Aorta (tissue), 5 donors: ENCODE measurements around the gene ZSWIM4. TPM values are rescaled to one million over a fixed set of nuclear protein-coding genes. Genes with fewer than 3 reads are reported as not detected.
"Not testable (repeated sequence)": the region's sequence is repeated elsewhere in the genome, so short reads cannot be mapped to it uniquely, and the experiment has no call there.

Source experiments
- ATAC-seq: fragments of 200-7000 bp; cut with Tn5 transposase; one replicate; pipeline ENCODE4 v1.9.1; 2022; ENCODE audit warnings: moderate library complexity; ENCODE audit not compliant: low FRiP score
- DNase-seq, 2 donors: peaks; one replicate each; pipeline ENCODE4 v3.0.0-alpha.2; 2020
- H3K27ac ChIP-seq, 2 donors: one replicate each; pipeline ENCODE4 v1.5.1; 2013; ENCODE audit warnings: low read length in 2 of 2, mild to moderate bottlenecking in 2 of 2, moderate library complexity in 2 of 2, control low read depth in 1 of 2, inconsistent platforms in 1 of 2, low read depth in 1 of 2
- H3K27me3 ChIP-seq, 2 donors: one replicate each; pipeline ENCODE4 v1.6.1; 2013; ENCODE audit warnings: control low read depth in 1 of 2, low read length in 1 of 2, mild to moderate bottlenecking in 1 of 2, moderate library complexity in 1 of 2; ENCODE audit not compliant: insufficient read depth in 2 of 2, control insufficient read depth in 1 of 2
- H3K36me3 ChIP-seq, 2 donors: one replicate each; pipeline ENCODE4 v1.6.1; 2013; ENCODE audit warnings: control low read depth in 1 of 2, low read length in 1 of 2, mild to moderate bottlenecking in 1 of 2; ENCODE audit not compliant: insufficient read depth in 2 of 2, control insufficient read depth in 1 of 2
- H3K4me1 ChIP-seq, 2 donors: one replicate each; pipeline ENCODE4 v1.6.1; 2013; ENCODE audit warnings: low read length in 2 of 2, control low read depth in 1 of 2, mild to moderate bottlenecking in 1 of 2, moderate library complexity in 1 of 2; ENCODE audit not compliant: insufficient read depth in 2 of 2, control insufficient read depth in 1 of 2
- H3K4me3 ChIP-seq, 2 donors: one replicate each; pipeline ENCODE4 v1.5.1; 2013; ENCODE audit warnings: low read length in 2 of 2, control low read depth in 1 of 2, mild to moderate bottlenecking in 1 of 2
- H3K9me3 ChIP-seq: one replicate; pipeline ENCODE4 v1.6.1; 2013; ENCODE audit warnings: mild to moderate bottlenecking, low read length; ENCODE audit not compliant: control insufficient read depth
- WGBS, 2 donors: extraction: QIAGEN DNeasy Blood & Tissue Kit; methylation state at CpG; one replicate each; pipeline ENCODE4 v1.1.7; 2013; 5-methylcytosine and 5-hydroxymethylcytosine counted together
- intact Hi-C, 2 donors: fragments of 100-400 bp; cut with DNase I; formaldehyde crosslinking; loops; one replicate each; pipeline versions ENCODE4 v1.14.2 to v1.15.0; 2022
- polyA plus RNA-seq, 2 donors: library from polyadenylated mRNA; stranded (reverse); fragments of 200-250 nt; gene quantifications; one replicate each; pipeline ENCODE4 v1.2.3, GENCODE V29; 2013
- total RNA-seq, 2 donors: library from RNA; stranded (reverse); fragmentation: NEBNext Ultra II Directional; extraction: Animal tissue kit (Norgen Biotek cat#: 25700); gene quantifications; one replicate each; pipeline ENCODE4 v1.2.1, GENCODE V29; 2021
- donor health status: healthy with polysubstance abuse.
- donor health status: Bipolar disorder and iron deficiency.
- donor health status: DM: no; HTN: no; CAD: no.
- donor health status: DM: no; HTN: no; CAD: no.
- donor health status: DM: yes; HTN: yes; CAD: no.

ZSWIM4 gene
- total and polyA plus RNA-seq, 4 donors, result 2.5 to 12.1 (median 7.1) TPM

DNA sequence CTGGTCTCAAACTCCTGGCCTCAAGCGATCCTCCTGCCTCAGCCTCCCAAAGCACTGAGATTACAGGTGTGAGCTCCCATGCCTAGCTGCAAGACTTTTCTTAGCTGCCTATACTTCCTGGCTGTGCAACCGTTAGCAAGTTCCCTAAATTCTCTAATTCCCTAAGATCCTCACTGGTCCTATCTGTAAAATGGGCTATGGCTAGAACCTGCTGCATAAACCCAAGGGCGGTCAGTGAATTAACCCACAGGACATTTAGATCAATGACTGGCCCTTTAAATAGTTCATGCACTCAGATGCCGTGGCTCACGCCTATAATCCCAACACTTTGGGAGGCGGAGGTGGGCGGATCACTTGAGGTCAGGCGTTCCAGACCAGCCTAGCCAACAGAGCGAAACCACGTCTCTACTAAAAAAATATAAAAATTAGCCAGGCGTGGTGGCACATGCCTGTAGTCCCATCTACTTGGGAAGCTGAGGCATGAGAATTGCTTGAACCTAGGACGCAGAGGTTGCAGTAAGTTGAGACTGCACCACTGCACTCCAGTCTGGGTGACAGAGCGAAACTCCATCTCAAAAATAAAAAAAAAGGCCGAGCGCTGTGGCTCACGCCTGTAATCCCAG lies 25.1 kb upstream of the ZSWIM4 start:
- intact Hi-C loops, result loop anchor here in 1 of 2 donors (10.0 kb wide), 1 partner anchor 305 kb away; the partner anchor contains the start of gene MISP3
- no peak overlapping the region for H3K27ac ChIP-seq
- no peak for ATAC-seq
- no peak overlapping the region for H3K4me3 ChIP-seq
- DNase-seq, result no peak
- 86% methylated on average over 16 of the region's 16 CpGs for WGBS, 2 donors
- H3K4me1 ChIP-seq, result no peaks in the 10 kb centered on the region
- H3K36me3 ChIP-seq, result no peaks in the 10 kb centered on the region
- H3K27me3 ChIP-seq, result no peaks in the 10 kb centered on the region
- no peaks in the 10 kb centered on the region for H3K9me3 ChIP-seq

DNA sequence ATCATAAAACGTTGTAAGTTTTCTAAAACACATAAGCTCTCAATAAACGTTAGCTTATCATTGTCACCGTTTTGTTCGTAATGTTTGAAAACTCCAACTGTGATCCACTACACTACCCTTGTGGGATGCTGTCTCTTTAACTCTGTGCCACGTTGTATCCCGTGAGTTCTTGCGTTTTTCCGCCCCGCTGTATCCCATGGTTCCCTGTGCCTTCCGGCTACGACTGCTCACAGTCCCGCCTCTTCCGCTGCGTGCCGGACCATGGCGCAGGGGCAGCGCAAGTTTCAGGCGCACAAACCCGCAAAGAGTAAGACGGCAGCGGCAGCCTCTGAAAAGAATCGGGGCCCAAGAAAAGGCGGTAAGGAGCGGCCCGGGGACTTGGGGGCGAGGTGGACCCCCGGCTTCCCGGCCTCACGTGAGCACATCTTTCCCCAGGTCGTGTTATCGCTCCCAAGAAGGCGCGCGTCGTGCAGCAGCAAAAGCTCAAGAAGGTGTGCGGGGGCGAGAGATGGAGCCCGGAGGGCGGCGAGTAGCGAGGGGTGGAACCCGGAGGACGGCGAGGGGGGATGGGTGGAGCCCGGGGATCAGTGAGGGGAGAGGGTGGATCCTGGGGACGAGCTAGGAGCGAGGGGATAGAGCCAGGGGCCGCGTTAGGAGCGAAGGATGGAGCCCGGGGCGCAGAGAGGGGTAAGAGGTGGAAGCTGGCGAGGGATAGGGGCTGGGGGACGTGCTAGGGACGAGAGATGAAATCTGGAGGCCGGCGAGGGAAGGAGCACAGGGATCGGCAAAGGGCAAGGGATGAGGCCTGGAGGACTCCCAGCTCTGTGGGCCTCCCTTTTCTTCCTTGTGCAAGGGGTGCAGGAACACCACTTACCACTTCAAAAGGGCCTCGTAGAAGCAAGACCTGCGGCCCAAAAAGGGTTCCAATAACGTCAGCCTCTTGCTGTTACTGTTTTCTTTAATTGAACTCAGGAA lies 20.7 kb upstream of the ZSWIM4 start, which contains the start of gene C19orf53:
C19orf53 (plus strand) TSS at position 240 of the 975 bp plus-strand sequence; CDS start at position 262, 22 bp downstream.
- WGBS, 2 donors, result 1% methylated on average over 60 to 61 of the region's 61 CpGs
- DNase-seq (peak; percentile 95 to 96), ATAC-seq (peak; percentile 95)
- intact Hi-C loops, result loop anchor here in 1 of 2 donors (10.0 kb wide), 1 partner anchor 300 kb away; the partner anchor contains the start of gene MISP3
- Histone ChIP-seq H3K36me3 (peaks cover 0 to 5% of the 10 kb centered on the region in 2 donors), H3K4me1 (no peaks in the 10 kb centered on the region), H3K27me3 (no peaks in the 10 kb centered on the region), H3K27ac (peak within 1 kb of the TSS; percentile 54 to 95), H3K9me3 (no peaks in the 10 kb centered on the region), H3K4me3 (peak within 1 kb of the TSS; percentile 70 to 77)

DNA sequence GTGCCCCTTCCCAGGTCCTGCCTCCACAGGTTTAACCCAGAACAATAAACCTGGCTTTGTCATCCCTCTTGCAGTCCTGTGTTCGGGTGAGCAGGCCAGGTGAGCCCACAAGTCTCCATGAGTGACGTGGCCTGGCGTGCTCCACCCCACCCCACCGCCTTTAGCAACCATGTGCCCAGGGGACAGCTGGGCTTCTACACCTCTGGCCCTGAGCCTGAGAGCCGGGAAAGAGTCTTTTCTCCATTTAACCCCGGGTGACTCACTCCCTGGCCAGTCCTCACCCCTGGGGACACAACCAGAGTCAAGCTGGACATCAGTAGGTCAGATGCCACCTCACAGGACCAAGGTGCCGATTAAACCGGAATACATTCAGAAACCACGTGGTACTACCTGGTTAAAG lies 16.8 kb upstream of the ZSWIM4 start:
- ATAC-seq, result no peak

DNA sequence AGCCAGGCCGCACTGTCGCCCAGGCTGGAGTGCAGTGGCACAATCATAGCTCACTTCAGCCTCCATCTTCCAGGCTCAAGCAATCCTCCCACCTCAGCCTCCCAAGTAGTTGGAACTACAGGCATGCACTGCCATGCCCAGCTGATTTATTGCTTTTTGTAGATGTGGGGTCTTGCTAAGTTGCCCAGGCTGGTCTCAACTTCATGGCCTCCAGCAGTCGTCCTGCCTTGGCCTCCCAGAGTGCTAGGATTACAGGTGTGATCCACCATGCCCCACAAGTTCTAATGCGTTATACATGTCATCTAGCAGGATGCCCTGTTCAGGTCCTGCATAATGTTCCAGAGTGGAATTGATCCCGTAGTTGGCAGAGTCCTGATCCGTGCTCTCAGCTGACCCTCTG lies 16.4 kb upstream of the ZSWIM4 start:
- no peak for ATAC-seq
- intact Hi-C loops, result loop anchor here in 1 of 2 donors (10.0 kb wide), 1 partner anchor 296 kb away; the partner anchor contains the start of gene MISP3
- no peaks in the 10 kb centered on the region for H3K27me3 ChIP-seq
- H3K27ac ChIP-seq, result no peak overlapping the region
- H3K36me3 ChIP-seq, result peaks cover 0 to 5% of the 10 kb centered on the region in 2 donors
- no peak for DNase-seq
- H3K9me3 ChIP-seq, result no peaks in the 10 kb centered on the region
- no peak overlapping the region for H3K4me3 ChIP-seq
- no peaks in the 10 kb centered on the region for H3K4me1 ChIP-seq
- WGBS, 2 donors, result 72 to 89% methylated on average over 6 of the region's 6 CpGs

More for the DNA sequence above, 16.8 kb upstream of the ZSWIM4 start:
- H3K4me3 ChIP-seq, result no peak overlapping the region
- intact Hi-C loops, result loop anchor here in 1 of 2 donors (10.0 kb wide), 1 partner anchor 296 kb away; the partner anchor contains the start of gene MISP3
- no peaks in the 10 kb centered on the region for H3K27me3 ChIP-seq
- DNase-seq, result no peak
- 70 to 78% methylated on average over 9 of the region's 9 CpGs for WGBS, 2 donors
- H3K4me1 ChIP-seq, result no peaks in the 10 kb centered on the region
- H3K9me3 ChIP-seq, result no peaks in the 10 kb centered on the region
- no peak overlapping the region for H3K27ac ChIP-seq
- H3K36me3 ChIP-seq, result peaks cover 0 to 5% of the 10 kb centered on the region in 2 donors

DNA sequence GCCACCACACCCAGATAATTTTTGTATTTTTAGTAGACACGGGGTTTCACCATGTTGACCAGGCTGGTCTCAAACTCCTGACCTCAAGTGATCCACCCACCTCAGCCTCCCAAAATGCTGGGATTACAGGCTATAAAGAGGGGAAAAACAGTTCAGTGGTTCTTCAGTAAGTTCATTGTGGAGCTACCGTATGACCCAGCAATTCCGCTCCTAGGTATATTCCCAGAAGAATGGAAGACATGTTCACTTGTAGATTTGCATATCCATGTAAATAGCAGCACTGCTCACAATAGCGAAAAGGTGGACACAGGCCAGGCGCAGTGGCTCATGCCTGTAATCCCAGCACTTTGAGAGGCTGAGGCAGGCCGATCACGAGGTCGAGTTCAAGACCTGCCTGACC lies 15.4 kb upstream of the ZSWIM4 start:
- H3K9me3 ChIP-seq, DNase-seq, ATAC-seq, H3K27ac ChIP-seq, H3K27me3 ChIP-seq, H3K4me3 ChIP-seq, H3K36me3 ChIP-seq, H3K4me1 ChIP-seq: not testable (repeated sequence)
- 91 to 95% methylated on average over 8 of the region's 8 CpGs for WGBS, 2 donors
- intact Hi-C loops, result loop anchor here in 1 of 2 donors (5.0 to 10.0 kb wide), 2 partner anchors 47 to 295 kb away; partner anchors contain the start of gene MISP3

DNA sequence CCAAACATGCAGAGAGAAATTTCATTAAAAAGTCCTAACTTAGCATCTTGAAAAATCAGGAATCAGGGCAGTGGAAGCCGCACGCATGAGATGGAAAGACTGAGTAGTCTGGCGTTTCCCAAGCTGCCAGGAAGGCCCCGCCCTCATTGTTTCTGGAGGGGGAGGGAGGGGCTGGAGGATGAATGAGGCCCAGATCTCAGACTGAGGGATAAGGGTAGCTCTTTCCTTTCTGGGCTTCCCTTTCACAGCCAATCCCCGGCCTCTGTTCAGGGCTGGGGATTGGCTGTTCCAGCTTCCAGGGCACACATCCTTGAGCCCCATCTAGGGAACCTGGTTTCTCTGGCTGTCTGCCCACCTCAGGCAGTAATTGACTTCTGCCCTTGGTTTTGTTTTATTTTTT lies 13.7 kb upstream of the ZSWIM4 start:
- no peaks in the 10 kb centered on the region for H3K9me3 ChIP-seq
- H3K27me3 ChIP-seq, result no peaks in the 10 kb centered on the region
- DNase-seq (peak; percentile 92 to 93), ATAC-seq (peak; percentile 86)
- H3K36me3 ChIP-seq, result peaks cover 0 to 5% of the 10 kb centered on the region in 2 donors
- intact Hi-C loops, result loop anchor here in 1 of 2 donors (5.0 kb wide), 1 partner anchor 49 kb away; no protein-coding TSS in a partner anchor
- H3K27ac ChIP-seq, result peak overlapping the region in 1 of 2 donors; percentile 71
- WGBS, 2 donors, result 2 to 3% methylated on average over 5 of the region's 5 CpGs
- H3K4me1 ChIP-seq, result no peaks in the 10 kb centered on the region
- no peak overlapping the region for H3K4me3 ChIP-seq

DNA sequence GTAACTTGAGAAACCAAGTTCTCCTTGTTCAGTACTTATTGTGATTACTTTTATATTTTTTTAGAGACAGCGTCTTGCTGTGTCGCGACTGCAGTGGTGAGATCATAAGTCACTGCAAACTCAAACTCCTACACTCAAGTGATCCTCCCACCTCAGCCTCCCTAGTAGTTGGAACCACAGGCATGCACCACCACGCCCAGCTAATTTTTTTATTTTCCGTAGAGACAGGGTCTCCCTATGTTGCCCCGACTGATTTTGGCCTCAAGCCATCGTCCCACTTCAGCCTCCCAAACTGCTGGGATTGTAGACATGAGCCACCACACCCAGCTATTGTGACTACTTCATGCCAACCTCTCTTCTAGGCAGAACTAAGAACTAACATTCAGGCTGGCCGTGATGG lies 12.7 kb upstream of the ZSWIM4 start:
- no peaks in the 10 kb centered on the region for H3K27me3 ChIP-seq
- intact Hi-C loops, result loop anchor here in 1 of 2 donors (5.0 kb wide), 1 partner anchor 50 kb away; no protein-coding TSS in a partner anchor
- ATAC-seq (no peak), DNase-seq (no peak)
- H3K36me3 ChIP-seq, result peaks cover 0 to 3% of the 10 kb centered on the region in 2 donors
- H3K4me3 ChIP-seq, result no peak overlapping the region
- no peaks in the 10 kb centered on the region for H3K4me1 ChIP-seq
- peak overlapping the region; percentile 6 to 59 for H3K27ac ChIP-seq
- no peaks in the 10 kb centered on the region for H3K9me3 ChIP-seq
- 40 to 57% methylated on average over 8 of the region's 8 CpGs for WGBS, 2 donors
